ENCODE results near the gene LMO7. TPM values are rescaled to one million over a fixed set of nuclear protein-coding genes. Genes with fewer than 3 reads are reported as not detected.

Gene LMO7
- total RNA-seq, 6 experiments from 2014 or later: 682 to 843 (median 813) TPM

GRCh38 chr13:75607447-75607846, 28.7 kb upstream of the LMO7 start:
- Mint-ChIP-seq H3K27me3 (ENCODE audit: insufficient read depth) (no peaks in the 10 kb centered on the region), H3K9me3 (no peaks in the 10 kb centered on the region), H3K4me3 (no peak overlapping the region), H3K36me3 (ENCODE audit: low read depth) (peaks cover 33% of the 10 kb centered on the region), H3K27ac (no peak overlapping the region), H3K4me1 (ENCODE audit: low read depth) (peaks cover 11% of the 10 kb centered on the region)
- no peak for DNase-seq
- TF ChIP-seq CTCF (IDR thresholded peaks at IDR 0.05): no peak

GRCh38 chr13:75610466-75610865, 25.7 kb upstream of the LMO7 start:
- no peaks in the 10 kb centered on the region; the same call in 1 of the 2 replicates for H3K27me3 Mint-ChIP-seq (ENCODE audit: insufficient read depth)
- no peak for TF ChIP-seq CTCF (IDR thresholded peaks at IDR 0.05)
- H3K36me3 Mint-ChIP-seq (ENCODE audit: low read depth): peaks cover 57% of the 10 kb centered on the region
- no peak overlapping the region for H3K4me3 Mint-ChIP-seq
- H3K9me3 Mint-ChIP-seq: no peaks in the 10 kb centered on the region
- DNase-seq: no peak
- peaks cover 25% of the 10 kb centered on the region for H3K4me1 Mint-ChIP-seq (ENCODE audit: low read depth)
- no peak overlapping the region for H3K27ac Mint-ChIP-seq

- Mint-ChIP-seq H3K4me3 (no peak overlapping the region), H3K4me1 (ENCODE audit: low read depth) (peaks cover 29% of the 10 kb centered on the region), H3K36me3 (ENCODE audit: low read depth) (peaks cover 52% of the 10 kb centered on the region), H3K27me3 (ENCODE audit: insufficient read depth) (no peaks in the 10 kb centered on the region; the same call in 1 of the 2 replicates), H3K27ac (no peak overlapping the region), H3K9me3 (no peaks in the 10 kb centered on the region; the same call in 1 of the 2 replicates)
- DNase-seq: no peak
- no peak for TF ChIP-seq CTCF (IDR thresholded peaks at IDR 0.05)
Measured at GRCh38 chr13:75612354-75612753, 23.8 kb upstream of the LMO7 start.

GRCh38 chr13:75617230-75617629, 18.9 kb upstream of the LMO7 start:
- peaks cover 57% of the 10 kb centered on the region for H3K36me3 Mint-ChIP-seq (ENCODE audit: low read depth)
- H3K4me3 Mint-ChIP-seq: no peak overlapping the region
- TF ChIP-seq CTCF (IDR thresholded peaks at IDR 0.05): no peak
- no peak for DNase-seq
- peaks cover 69% of the 10 kb centered on the region for H3K4me1 Mint-ChIP-seq (ENCODE audit: low read depth)
- no peaks in the 10 kb centered on the region; the same call in 1 of the 2 replicates for H3K27me3 Mint-ChIP-seq (ENCODE audit: insufficient read depth)
- no peaks in the 10 kb centered on the region; the same call in 1 of the 2 replicates for H3K9me3 Mint-ChIP-seq
- no peak overlapping the region for H3K27ac Mint-ChIP-seq

GRCh38 chr13:75618308-75618707, 17.8 kb upstream of the LMO7 start:
- Mint-ChIP-seq H3K36me3 (ENCODE audit: low read depth) (peaks cover 49% of the 10 kb centered on the region), H3K27me3 (ENCODE audit: insufficient read depth) (no peaks in the 10 kb centered on the region; the same call in 1 of the 2 replicates), H3K4me1 (ENCODE audit: low read depth) (peaks cover 78% of the 10 kb centered on the region), H3K27ac (peak overlapping the region; percentile 64), H3K9me3 (no peaks in the 10 kb centered on the region; the same call in 1 of the 2 replicates), H3K4me3 (no peak overlapping the region)
- no peak for TF ChIP-seq CTCF (IDR thresholded peaks at IDR 0.05)
- DNase-seq: no peak

- TF ChIP-seq CTCF (IDR thresholded peaks at IDR 0.05): no peak
- peaks cover 54% of the 10 kb centered on the region for H3K36me3 Mint-ChIP-seq (ENCODE audit: low read depth)
- peak overlapping the region; percentile 79 for H3K27ac Mint-ChIP-seq
- no peaks in the 10 kb centered on the region for H3K27me3 Mint-ChIP-seq (ENCODE audit: insufficient read depth)
- no peaks in the 10 kb centered on the region; the same call in 1 of the 2 replicates for H3K9me3 Mint-ChIP-seq
- peaks cover 85% of the 10 kb centered on the region for H3K4me1 Mint-ChIP-seq (ENCODE audit: low read depth)
- DNase-seq: no peak
- peak overlapping the region; percentile 45 for H3K4me3 Mint-ChIP-seq
Measured at GRCh38 chr13:75620020-75620419, 16.1 kb upstream of the LMO7 start.
